ENCODE data around the gene MARS1.
A peak's percentile ranks its signal among the peaks of the same experiment; 100 is the strongest.

Gene MARS1

GRCh38 chr12:57446292-57446960 is 41.4 kb upstream of the MARS1 start (continued):
- TF ChIP-seq IKZF3 (tag by site-specific recombination; IDR thresholded peaks at IDR 0.05) (no peak), ZNF548 (tag by site-specific recombination; IDR thresholded peaks at IDR 0.05) (no peak), ZNF473 (tag by site-specific recombination; IDR thresholded peaks at IDR 0.05) (no peak), ZNF501 (tag by site-specific recombination; IDR thresholded peaks at IDR 0.05) (0 out of 2 replicates have a peak, but pooled peaks have one; percentile 49), ZFP41 (tag by site-specific recombination; IDR thresholded peaks at IDR 0.05; ENCODE audit: borderline replicate concordance) (no peak), ZFP3 (tag by site-specific recombination; IDR thresholded peaks at IDR 0.05; ENCODE audit: low read depth) (peak; percentile 34; the same call in 1 of the 2 replicates), ZNF157 (tag by site-specific recombination; IDR thresholded peaks at IDR 0.05) (no peak), PRDM4 (tag by site-specific recombination; IDR thresholded peaks at IDR 0.05) (no peak), GLIS1 (tag by site-specific recombination; IDR thresholded peaks at IDR 0.05) (no peak), GLI4 (tag by site-specific recombination; IDR thresholded peaks at IDR 0.05) (no peak), ZBTB21 (tag by site-specific recombination; IDR thresholded peaks at IDR 0.05) (peak; percentile 69), ZNF416 (tag by site-specific recombination; IDR thresholded peaks at IDR 0.05) (no peak), GLIS2 (tag by site-specific recombination; IDR thresholded peaks at IDR 0.05) (no peak), ZNF544 (tag by site-specific recombination; IDR thresholded peaks at IDR 0.05) (no peak), ZNF639 (tag by site-specific recombination; IDR thresholded peaks at IDR 0.05) (peak; percentile 64; the same call in 1 of the 2 replicates), EGR2 (tag by site-specific recombination; IDR thresholded peaks at IDR 0.05; ENCODE audit: low read depth) (no peak), ZNF560 (tag by site-specific recombination; IDR thresholded peaks at IDR 0.05; ENCODE audit: borderline replicate concordance) (peak; percentile 95), ZNF670 (tag by site-specific recombination; IDR thresholded peaks at IDR 0.05; ENCODE audit: low read depth) (no peak), ZNF664 (tag by site-specific recombination; IDR thresholded peaks at IDR 0.05) (peak; percentile 87), ZNF292 (tag by site-specific recombination; IDR thresholded peaks at IDR 0.05; ENCODE audit: borderline replicate concordance, low read depth) (peak; percentile 66; the same call in 1 of the 2 replicates), ZNF776 (tag by site-specific recombination; IDR thresholded peaks at IDR 0.05; ENCODE audit: borderline replicate concordance) (no peak), MZF1 (tag by site-specific recombination; IDR thresholded peaks at IDR 0.05; ENCODE audit: borderline replicate concordance) (peak; percentile 49; the same call in 1 of the 2 replicates), KLF7 (tag by site-specific recombination; IDR thresholded peaks at IDR 0.05; ENCODE audit: borderline replicate concordance) (no peak), ZNF148 (tag by site-specific recombination; IDR thresholded peaks at IDR 0.05; ENCODE audit: borderline replicate concordance) (no peak), ZBTB1 (tag by site-specific recombination; IDR thresholded peaks at IDR 0.05) (0 out of 2 replicates have a peak, but pooled peaks have one; percentile 36), FEZF1 (tag by site-specific recombination; IDR thresholded peaks at IDR 0.05) (no peak), OVOL3 (tag by site-specific recombination; IDR thresholded peaks at IDR 0.05) (peak; percentile 63; the same call in 1 of the 2 replicates), ZNF530 (tag by site-specific recombination; IDR thresholded peaks at IDR 0.05; ENCODE audit: low read depth) (peak; percentile 75; the same call in 1 of the 2 replicates), ZNF654 (tag by site-specific recombination; IDR thresholded peaks at IDR 0.05; ENCODE audit: low read depth) (peak; percentile 47), ZNF785 (tag by site-specific recombination; IDR thresholded peaks at IDR 0.05) (no peak), YY1 (tag by site-specific recombination; IDR thresholded peaks at IDR 0.05) (no peak), ZNF133 (tag by site-specific recombination; IDR thresholded peaks at IDR 0.05) (no peak), ZFHX2 (tag by site-specific recombination; conservative IDR thresholded peaks at IDR 0.05) (no peak), ZNF629 (tag by site-specific recombination; IDR thresholded peaks at IDR 0.05) (peak; percentile 40; the same call in 1 of the 2 replicates), ZNF423 (tag by site-specific recombination; IDR thresholded peaks at IDR 0.05) (no peak)
